ENCODE data around the gene RALBP1.

The RALBP1 gene

GRCh38 chr18:9552616-9553015 is 77.3 kb downstream of the RALBP1 start:
- DNase-seq: no peak

DNA sequence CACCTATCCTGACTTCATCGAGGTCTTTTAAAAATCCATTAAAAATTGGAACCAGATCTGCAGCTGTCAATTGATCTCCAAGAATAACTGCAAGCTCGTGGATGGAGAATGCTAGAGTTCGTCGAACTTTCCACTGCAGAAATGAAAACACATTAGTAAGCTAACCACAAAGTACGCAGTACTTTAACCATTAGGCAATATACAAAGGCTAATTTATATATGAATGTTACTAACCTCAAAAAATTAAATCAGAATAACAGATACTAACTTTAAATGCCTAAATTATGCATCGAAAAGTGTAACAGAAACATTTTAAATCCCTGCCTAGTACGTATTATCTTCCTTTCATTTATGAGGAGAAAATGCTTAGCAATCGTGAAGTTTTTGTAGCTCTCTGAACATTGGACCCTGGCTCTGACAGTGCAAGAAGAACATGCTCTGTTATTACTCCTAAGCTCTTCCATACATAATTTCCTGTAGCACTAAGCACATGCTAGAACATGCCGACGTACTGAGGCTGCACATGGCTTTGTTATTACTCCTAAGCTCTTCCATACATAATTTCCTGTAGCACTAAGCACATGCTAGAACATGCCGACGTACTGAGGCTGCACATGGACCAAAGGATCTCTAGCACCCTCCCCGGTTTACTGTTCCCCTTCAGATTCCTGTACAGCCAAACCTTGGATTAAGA is 82.1 kb downstream of the RALBP1 start:
- DNase-seq: no peak

DNA sequence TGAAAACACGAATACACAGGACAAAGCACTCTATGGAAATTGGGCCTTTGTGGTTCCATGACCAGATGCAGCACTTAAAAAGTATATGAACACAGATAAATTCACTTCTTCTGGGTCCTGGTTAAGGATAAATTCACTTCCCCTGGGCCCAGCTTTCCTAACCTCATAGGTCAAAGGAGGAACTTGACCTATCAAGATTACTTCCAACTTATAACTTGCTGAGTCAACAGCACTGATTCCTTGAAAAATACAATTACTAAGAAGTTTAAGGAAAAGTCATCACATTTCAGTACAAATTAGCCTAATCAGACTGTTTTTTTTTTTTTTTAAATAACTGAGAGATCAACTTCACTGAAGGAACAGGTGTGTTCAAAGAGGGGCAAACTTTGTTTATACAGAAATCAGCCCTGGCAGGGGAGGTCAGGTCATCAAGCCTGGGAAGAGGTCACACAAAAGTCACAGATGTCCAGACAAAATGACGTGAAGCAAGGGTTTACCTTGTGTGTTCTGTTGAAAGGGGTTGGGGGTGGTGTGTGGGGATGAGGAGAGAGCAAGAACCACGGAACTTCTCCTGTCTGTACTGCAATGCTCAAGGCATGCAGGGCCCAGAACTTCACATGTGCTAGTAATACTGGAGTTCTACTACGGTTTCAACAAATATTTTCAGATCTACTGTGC is 83.2 kb downstream of the RALBP1 start:
- DNase-seq: no peak

DNA sequence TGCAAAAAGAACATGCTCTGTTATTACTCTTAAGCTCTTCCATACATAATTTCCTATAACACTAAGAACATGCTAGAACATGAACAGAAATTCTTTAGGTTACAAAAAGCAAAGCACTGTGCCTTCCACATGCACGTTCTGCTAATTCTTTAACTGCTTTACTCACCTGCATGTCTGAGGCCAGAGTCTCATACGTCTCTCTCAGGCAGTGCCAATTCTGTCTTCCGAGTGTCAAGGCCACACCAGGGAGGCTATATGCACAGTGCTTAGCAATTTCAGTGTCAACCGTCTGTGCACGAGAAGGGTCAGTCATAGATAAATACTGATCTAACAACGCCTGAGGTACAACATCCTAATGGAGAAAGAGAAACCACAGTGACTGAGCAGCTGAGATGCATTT is 83.9 kb downstream of the RALBP1 start:
- no peak for DNase-seq

DNA sequence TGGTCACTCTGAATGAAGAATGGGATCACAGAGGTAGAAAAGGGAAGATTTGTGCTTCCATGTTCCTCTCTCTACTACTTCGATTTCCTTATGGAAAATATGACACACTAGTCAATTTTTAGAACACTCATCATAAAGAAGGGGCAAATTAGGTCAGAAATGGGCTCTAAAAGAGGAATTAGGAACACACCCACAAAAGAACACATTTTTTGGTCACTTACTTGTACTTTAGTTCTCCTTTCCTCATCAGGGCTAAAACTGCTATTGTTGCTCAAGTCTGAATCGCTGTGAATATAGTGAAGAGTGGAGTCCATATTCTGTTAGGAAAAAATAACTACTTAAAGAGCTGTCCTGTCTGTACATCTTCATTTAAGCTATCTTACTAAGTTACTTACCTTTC is 86.4 kb downstream of the RALBP1 start:
- DNase-seq: no peak

DNA sequence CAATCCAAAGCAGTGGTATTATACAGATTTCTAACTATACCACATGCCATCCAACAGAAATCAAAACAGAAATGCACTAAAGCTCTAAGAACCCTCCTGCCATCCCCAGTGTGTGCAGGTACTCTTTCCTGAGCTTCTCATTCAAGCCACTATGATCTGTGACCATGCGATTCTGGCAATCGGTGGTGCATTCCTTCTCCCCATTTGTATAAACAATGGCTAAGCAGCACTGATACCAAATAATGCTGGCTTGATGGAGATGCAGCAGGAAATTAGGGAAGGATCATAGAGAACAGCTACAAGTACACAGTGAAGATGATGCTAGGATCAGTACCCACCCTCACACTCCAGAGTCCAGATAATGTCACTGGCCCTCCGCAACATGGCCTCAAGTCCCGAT is 87.3 kb downstream of the RALBP1 start:
- no peak for DNase-seq

DNA sequence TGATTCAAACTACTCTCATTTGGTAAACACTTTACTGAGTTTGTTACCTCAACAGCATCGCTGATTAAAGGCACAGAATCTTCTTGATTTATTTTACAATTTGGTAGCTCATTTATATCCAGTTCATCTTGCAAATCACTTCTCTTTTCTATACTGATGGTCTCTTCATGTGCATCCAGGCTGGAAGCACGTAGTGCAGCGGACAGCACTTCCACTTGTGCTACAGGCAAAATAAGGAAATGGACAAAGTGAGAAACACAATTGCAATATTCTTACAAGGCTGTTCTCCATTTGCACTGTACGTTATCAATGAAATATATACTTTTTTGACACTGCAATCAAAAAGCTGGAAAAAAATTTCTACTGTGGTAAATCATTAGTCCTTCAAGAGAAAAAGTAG is 88.0 kb downstream of the RALBP1 start:
- DNase-seq: no peak

DNA sequence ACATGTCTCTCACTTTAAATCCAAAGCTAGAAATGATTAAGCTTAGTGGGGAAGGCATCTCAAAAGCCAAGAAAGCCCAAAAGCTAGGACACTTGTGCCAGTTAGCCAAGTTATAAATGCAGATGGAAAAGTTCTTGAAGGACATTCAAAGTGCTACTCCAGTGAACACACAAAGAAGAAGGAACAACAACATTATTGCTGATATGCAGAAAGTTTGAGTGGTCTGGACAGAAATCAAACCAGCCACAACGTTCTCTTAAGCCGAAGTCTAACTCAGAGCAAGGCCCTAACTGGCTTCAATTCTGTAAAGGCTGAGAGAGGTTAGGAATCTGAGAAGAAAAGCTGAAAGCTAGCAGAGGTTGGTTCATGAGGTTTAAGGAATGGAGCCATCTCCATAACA is 90.1 kb downstream of the RALBP1 start:
- DNase-seq: no peak

- DNase-seq: no peak
Measured at GRCh38 chr18:9568186-9568585, 92.9 kb downstream of the RALBP1 start.

DNA sequence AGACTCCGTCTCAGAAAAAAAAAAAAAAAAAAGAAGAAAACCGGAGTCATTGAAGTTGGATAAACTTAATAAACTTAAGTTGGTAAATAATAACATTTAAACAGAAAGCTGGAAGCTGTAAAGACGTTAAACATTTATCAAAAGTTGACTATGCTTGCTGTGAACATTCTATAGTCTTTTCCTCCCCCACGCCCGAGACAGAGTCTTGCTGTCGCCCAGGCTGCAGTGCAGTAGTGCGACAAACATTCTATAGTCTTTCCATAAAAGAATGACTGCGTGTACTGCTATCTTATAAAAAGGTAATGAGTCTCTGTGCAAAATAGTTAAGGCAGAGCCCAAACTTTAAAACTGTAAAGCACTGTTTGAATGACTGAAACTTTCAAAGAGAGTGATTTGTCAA is 93.9 kb downstream of the RALBP1 start:
- DNase-seq: no peak

- DNase-seq: no peak
Measured at GRCh38 chr18:9570255-9570654, 94.9 kb downstream of the RALBP1 start.

DNA sequence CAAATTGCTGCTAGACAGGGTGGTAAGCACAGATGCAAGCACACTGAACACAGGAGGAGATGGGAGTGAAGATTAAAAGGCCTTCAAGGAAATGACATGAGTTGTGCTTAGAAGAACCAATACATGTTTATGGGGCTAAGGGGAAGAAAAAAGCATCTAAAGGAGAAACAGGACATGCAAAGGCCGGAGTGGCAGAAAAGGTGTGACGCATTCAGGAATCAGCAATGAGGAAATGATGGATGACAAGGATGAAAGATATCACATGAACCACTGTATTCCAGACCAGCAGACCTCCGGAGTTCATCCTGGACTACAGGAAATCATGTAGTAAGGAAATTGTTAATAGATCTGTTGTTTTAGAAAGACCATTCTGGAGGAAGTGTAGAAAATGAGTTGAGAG is 96.2 kb downstream of the RALBP1 start:
- DNase-seq: no peak

DNA sequence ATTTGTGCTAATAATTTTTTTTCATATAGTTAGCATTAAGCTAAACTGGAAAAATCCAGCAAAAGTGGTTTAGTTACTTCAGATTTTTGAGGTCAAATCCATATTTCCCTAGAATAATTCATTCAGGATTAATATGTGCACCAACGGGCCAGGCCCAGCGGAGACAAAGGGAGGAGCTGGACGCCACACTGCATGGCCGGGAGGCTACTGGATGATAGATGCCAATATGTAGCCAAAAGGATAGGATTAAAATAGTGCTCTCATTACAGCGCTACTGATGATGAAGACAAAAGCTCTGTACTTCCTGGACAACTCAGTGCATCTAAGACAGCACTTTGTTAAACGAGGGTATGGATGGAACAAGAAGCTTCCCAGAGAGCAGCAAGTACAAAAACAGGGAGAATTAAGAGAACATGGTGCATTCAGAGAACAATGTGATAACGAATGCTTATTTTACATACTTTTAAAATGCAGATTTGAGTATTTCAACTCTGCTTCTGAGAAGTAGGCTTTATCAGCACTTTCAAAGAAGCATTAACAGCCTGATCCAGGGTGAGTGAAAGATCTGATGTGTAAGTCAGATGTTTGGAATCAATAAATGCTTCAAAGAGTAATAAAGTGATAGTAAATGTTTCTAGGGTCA is 99.3 kb downstream of the RALBP1 start:
- no peak for DNase-seq

DNA sequence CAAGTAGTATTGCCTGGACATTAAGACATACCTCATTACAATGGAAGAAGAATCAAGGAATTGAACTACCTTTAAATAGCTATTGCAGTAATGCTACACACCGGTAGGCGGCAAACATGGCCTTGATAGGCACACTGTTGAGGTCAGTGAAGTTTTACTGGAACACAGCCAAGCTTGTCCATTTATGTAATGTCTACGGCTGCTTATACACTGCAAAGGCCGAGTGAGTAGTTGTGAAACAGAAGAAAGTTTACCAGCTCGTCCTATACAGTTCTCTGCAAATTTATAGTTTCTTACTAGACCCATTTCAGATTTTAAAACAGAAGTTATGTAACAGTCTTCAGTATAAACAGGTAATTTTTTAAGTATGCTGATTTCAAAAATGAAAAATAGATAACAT is 100.2 kb downstream of the RALBP1 start:
- no peak for DNase-seq

DNA sequence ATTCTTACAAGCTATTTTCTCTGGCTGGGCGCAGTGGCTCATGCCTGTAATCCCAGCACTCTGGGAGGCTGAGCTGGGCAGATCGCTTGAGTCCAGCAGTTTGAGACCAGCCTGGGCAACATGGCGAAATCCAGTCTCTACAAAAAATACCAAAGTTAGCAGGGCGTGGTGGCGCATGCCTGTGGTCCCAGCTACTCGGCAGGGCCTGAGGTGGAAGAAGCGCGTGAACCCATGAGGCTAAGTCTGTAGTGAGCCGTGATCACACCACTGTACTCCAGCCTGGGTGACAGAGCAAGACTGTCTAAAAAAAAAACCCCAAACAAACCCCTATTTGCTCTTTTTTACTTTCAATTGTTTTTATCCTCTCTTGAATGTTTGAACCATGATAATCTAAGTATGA is 102.0 kb downstream of the RALBP1 start:
- DNase-seq: no peak

- DNase-seq: no peak
Measured at GRCh38 chr18:9578306-9578705, 103.0 kb downstream of the RALBP1 start.

- DNase-seq: no peak
Measured at GRCh38 chr18:9581667-9582066, 106.4 kb downstream of the RALBP1 start.

GRCh38 chr18:9586814-9587213 is 111.5 kb downstream of the RALBP1 start:
- DNase-seq: no peak

Measured in activated gamma-delta T cell treated with Interleukin-2 at 50 U/mL for 16 hours (primary cell).